Hepatocyte (in vitro differentiated cells): Measurements from ENCODE around the gene PRAC2.

ENCODE experiments used
- CTCF ChIP-seq: fragments of 200-600 bp; sonication (generic); IDR thresholded peaks from 2 replicates; pipeline ENCODE4 v1.5.1; 2016; ENCODE audit warnings: antibody characterized with exemption, mild to moderate bottlenecking; ENCODE audit not compliant: poor library complexity
- EZH2phosphoT487 ChIP-seq: fragments of 200-600 bp; sonication (generic); IDR thresholded peaks from one replicate; pipeline ENCODE4 v1.6.1; 2018; ENCODE audit warnings: antibody characterized with exemption, mild to moderate bottlenecking, low read depth, moderate library complexity; ENCODE audit not compliant: unreplicated experiment, severe bottlenecking

DNA sequence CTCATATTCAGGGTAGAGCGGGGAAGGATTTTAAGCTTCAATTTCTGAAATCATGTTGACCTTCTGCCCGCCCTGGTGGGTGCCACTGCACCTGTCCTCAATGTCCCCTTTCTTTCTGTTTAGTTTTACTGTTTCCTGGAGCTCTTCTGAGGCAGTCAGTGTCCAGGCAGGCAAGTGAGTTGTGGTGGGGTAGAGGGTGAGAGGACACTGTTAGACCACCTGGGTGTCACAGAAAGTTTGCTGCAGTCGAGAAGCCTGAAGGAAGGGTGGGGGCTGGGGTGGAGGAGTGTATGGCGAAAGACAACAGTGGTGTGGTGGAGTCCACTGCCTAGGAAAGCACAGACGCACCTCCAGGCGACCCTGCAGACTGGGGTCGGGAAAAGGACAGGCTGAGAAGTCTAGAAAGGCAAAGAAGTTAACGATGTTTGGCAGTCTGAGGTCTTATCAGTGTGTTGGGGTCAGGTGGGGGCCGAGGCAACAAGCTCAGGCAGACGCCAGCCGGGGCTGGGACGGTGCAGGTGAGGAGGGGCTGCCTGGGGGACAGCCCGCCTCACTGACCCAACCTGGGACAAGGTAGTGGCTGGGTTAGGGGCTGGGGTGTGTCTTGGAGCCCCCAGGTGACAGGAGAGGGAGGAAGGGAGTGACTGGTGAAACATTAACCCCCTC is 28.9 kb downstream of the PRAC2 start:
- TF ChIP-seq CTCF, result no peak
- peak; percentile 23 for TF ChIP-seq EZH2phosphoT487
